Kidney capillary endothelial cell (primary cell): ENCODE measurements around the gene PPP2R2C.

Source experiments
- DNase-seq: peaks from one replicate; pipeline ENCODE4 v3.0.0-alpha.2; 2018; ENCODE audit warnings: low spot score

PPP2R2C gene

GRCh38 chr4:6469898-6470501 lies 2.4 kb downstream of the PPP2R2C start:
- DNase-seq, result no peak

DNA sequence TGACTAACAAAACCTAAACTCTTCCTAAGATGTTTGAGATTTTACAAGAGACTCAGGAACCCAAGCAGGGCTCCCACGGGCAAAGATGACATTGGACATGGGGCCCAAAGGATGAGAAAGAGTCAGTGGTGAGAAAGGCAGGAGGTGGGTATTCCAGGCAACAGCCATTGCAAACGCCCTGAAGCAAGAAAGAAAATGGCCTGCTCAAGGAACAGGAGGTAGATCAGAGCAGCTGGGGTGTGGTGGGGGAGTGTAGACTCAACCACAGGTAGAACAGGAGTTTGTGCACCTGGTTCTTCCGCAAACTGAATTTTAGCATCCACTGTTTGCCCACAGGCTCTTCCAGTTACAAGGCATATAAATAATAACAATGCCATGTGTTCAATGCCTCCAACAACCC lies 3.3 kb downstream of the PPP2R2C start:
- no peak for DNase-seq

- no peak for DNase-seq
Observed at GRCh38 chr4:6468376-6468775, 4.0 kb downstream of the PPP2R2C start.

DNA sequence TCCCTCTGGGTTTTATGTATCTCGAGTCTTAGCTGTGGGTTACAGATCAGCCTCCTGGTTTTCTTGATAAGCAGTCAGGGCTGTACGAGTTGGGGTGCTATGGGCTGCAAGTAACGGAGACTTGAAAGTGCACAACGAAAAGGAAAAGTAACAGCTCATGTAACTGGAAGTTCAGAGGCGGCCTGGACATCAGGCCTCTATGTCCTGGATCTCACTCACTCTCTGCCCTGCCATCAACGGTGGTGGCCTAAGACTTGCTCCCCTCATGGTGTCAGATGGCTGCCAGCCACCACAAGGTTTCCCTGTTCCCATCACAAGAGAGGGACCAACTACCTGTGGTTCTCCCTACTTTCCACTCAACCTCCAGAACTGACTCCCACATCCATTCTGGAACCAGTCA lies 4.8 kb downstream of the PPP2R2C start:
- DNase-seq, result no peak

GRCh38 chr4:6466756-6467381 lies 5.5 kb downstream of the PPP2R2C start:
- DNase-seq, result no peak

GRCh38 chr4:6465955-6466354 lies 6.5 kb downstream of the PPP2R2C start:
- DNase-seq, result no peak

- DNase-seq, result no peak
Observed at GRCh38 chr4:6464842-6465588, 7.4 kb downstream of the PPP2R2C start.

DNA sequence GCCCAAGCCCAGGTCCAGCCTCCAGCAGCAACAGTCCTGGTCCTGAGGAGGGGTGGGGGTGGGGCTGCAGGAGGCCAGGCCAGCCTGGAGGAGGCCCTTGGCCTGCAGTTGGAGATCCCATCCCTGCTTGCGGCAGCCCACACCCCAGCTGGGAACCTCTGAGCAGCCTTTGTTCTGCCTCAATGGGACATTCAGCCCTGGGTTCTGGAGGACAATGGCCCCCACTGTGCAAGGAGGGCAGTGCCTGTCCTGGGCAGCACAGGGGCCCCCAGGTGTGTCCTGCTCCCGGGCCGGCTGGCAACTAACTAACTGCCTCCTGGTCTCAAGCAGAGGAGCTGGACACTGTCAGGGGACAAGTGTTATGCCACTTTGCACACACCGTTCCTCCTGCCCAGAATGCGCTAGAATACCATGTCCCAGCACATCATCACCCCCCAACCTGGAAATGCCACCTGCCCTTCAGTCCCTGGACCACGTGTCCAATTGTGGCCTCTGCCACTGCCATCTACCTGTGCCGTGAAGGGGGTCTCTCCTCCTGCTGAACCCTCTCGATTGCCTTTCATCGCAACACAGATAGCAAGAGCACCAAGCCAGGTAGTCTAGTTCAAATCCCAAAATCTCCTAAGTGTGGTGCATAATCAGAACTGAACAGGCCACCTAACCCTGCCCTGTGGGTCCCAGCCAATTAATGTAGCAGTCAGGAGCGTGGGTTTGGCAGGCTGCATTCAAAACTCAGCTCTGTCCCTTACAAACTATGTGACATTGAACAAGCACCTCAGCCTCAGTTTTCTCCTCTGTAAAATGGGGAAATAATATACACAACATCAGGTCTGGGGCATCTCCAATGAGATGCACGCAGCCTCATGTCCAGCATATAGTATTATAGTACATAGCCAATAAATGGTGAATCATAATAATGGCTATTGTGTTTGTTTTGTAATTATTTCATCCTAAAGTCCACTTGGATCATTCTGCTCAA lies 8.8 kb downstream of the PPP2R2C start:
- DNase-seq, result no peak

- no peak for DNase-seq
Observed at GRCh38 chr4:6461301-6462165, 10.9 kb downstream of the PPP2R2C start.

DNA sequence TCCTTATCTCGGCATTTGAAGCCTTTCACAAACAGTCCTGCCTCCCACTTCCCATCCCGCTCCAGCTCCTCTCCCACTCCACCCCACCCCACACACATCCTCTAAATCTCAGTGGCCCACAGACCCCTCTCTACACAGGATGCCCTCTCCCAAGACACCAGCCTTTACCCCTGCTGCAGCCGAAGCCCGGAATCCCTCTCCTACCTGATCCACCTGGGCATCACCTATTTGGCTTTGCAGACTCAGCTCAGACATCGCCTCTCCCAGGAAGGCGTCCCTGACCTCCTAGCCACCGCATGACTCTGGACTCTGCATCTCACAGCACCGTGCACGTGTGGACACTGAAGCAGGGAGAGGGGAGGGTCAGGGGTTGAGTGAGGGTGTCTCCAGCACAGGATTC lies 11.5 kb downstream of the PPP2R2C start:
- DNase-seq, result no peak

DNA sequence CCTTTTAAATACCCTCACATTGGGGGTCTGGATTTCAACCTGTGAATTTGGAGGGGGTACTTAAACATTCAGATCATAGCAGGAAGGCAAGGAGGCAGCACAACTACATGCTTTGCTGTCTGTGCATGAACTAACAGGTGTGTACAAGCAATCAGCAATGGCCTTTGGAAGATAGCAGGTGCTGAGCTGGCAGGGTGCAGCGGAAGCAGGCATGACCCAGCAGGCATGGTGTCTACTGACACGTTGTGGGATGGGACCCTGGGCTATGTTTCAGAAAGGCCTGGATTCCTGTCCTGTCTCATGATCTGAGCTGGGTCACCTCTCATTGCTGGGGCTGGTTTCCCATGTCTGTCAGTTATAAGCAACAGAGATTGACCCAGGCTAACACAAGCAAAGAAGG lies 13.9 kb downstream of the PPP2R2C start:
- no peak for DNase-seq

DNA sequence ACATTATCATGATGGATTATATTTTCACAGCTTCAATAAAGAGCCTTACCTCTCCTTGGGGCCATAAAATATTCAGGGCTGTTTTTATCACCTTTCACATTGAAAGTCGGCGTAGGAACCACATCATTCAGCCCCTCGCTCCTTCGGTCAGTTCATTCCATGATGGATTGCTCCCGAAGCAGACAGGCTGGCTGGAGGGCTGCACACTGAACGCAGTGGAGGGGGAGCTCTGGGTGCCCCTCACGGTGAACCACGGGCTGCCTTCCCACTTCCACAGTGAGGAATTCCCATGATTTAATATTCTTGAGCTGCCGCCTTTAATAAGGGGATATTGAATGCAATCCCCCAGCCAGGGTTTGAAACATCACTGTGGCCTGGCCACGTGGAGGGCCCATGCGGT lies 16.0 kb downstream of the PPP2R2C start:
- DNase-seq, result no peak

- DNase-seq, result no peak
Observed at GRCh38 chr4:6454112-6454910, 18.1 kb downstream of the PPP2R2C start.

- DNase-seq, result no peak
Observed at GRCh38 chr4:6453688-6453990, 18.8 kb downstream of the PPP2R2C start.

- no peak for DNase-seq
Observed at GRCh38 chr4:6452897-6453687, 19.3 kb downstream of the PPP2R2C start.

GRCh38 chr4:6452116-6452896 lies 20.1 kb downstream of the PPP2R2C start:
- no peak for DNase-seq

GRCh38 chr4:6451309-6451708 lies 21.1 kb downstream of the PPP2R2C start:
- DNase-seq, result no peak

- DNase-seq, result no peak
Observed at GRCh38 chr4:6450709-6451108, 21.7 kb downstream of the PPP2R2C start.

- DNase-seq, result no peak
Observed at GRCh38 chr4:6449746-6450369, 22.6 kb downstream of the PPP2R2C start.
